K562 (cell line): ENCODE data around the gene TMEM176A. TPM values are rescaled to one million over a fixed set of nuclear protein-coding genes. Genes with fewer than 3 reads are reported as not detected.

Experiments used
- ATAC-seq: fragments of 200-7000 bp; cut with Tn5 transposase; 3 replicates; pipeline ENCODE4 v1.9.1; 2020; ENCODE audit warnings: moderate library complexity
- BruUV-seq: library from RNA; stranded (reverse); fragments of 400-500 nt; replicated peaks from 2 replicates; lab custom pipeline; 2021; lab: Mats Ljungman, UMichigan
- CTCF ChIA-PET: fragments of 300-600 bp; formaldehyde crosslinking; extraction: SDS; loops from one replicate; lab custom pipeline; 2021; ENCODE audit warnings: low intra/inter-chr PET ratio; lab: Yijun Ruan, JAX
- POLR2A ChIA-PET: fragments of 300-600, 350-650 bp; sonication (Branson Sonifier 250); formaldehyde crosslinking; extraction: SDS; loops from one replicate; lab custom pipeline; 2021; ENCODE audit warnings: antibody characterized with exemption, inconsistent platforms; lab: Yijun Ruan, JAX
- DNase-seq, 4 experiments: peaks; one replicate each; pipeline versions ENCODE4 v3.0.0 to v3.0.0-alpha.2; 2011 to 2018; ENCODE audit warnings: low spot score in 3 of 4, mixed read lengths in 3 of 4; ENCODE audit errors: extremely low read depth in 1 of 4
- FAIRE-seq: peaks from 2 replicates; lab custom pipeline; 2011; peaks lifted over from hg19 to GRCh38; lab: Jason Lieb, UNC
- H2AFZ ChIP-seq: 2 replicates; pipeline ENCODE4 v1.6.0; 2011; ENCODE audit warnings: low read depth, low read length, control low read depth, inconsistent platforms
- H3K27ac ChIP-seq: fragments of 200-600 bp; 3 replicates; pipeline ENCODE4 v1.8.0; 2011; ENCODE audit warnings: low read depth, mild to moderate bottlenecking, control low read depth, inconsistent platforms, low read length, moderate library complexity, mixed read lengths; ENCODE audit errors: extremely low read depth
- H3K27me3 ChIP-seq, 2 experiments: fragments of 300-600 bp in 1 of 2; 2 replicates in 1 of 2; 3 replicates in 1 of 2; pipeline versions ENCODE4 v1.6.0 to v1.8.0; 2011; ENCODE audit warnings: inconsistent platforms in 2 of 2, low read length in 2 of 2, mild to moderate bottlenecking in 1 of 2, mixed read lengths in 1 of 2, moderate library complexity in 1 of 2; ENCODE audit not compliant: control insufficient read depth in 2 of 2, insufficient read depth in 2 of 2
- H3K36me3 ChIP-seq: fragments of 300-600 bp; 3 replicates; pipeline ENCODE4 v1.8.0; 2011; ENCODE audit warnings: mild to moderate bottlenecking, low read length, inconsistent platforms; ENCODE audit not compliant: control insufficient read depth, insufficient read depth
- H3K4me1 ChIP-seq, 2 experiments: fragments of 200-600 bp in 1 of 2; replicated peaks in 1 of 2; 2 replicates in 1 of 2; 3 replicates in 1 of 2; pipeline versions ENCODE4 v1.5.1 to v1.8.0; 2011; ENCODE audit warnings: inconsistent platforms in 2 of 2, low read length in 2 of 2, mild to moderate bottlenecking in 1 of 2, mixed read lengths in 1 of 2, moderate library complexity in 1 of 2; ENCODE audit not compliant: control insufficient read depth in 2 of 2, insufficient read depth in 2 of 2
- H3K4me2 ChIP-seq: 2 replicates; pipeline ENCODE4 v1.6.1; 2011; ENCODE audit warnings: low read length, control low read depth, inconsistent platforms, mixed read lengths; ENCODE audit not compliant: insufficient read depth
- H3K4me3 ChIP-seq: fragments of 200-600 bp; sonication (generic), shearing (Covaris generic); 2 replicates; pipeline ENCODE4 v1.5.1; 2016; ENCODE audit warnings: control low read depth, inconsistent platforms
- H3K79me2 ChIP-seq: fragments of 200-600 bp; 3 replicates; pipeline ENCODE4 v1.8.0; 2011; ENCODE audit warnings: low read length, inconsistent platforms; ENCODE audit not compliant: control insufficient read depth, insufficient read depth
- H3K9ac ChIP-seq, 2 experiments: 2 replicates each; pipeline versions ENCODE4 v1.6.0 to v1.6.1; 2011; ENCODE audit warnings: low read depth in 2 of 2, low read length in 2 of 2, control low read depth in 1 of 2, inconsistent platforms in 1 of 2, mild to moderate bottlenecking in 1 of 2, mixed read lengths in 1 of 2; ENCODE audit not compliant: insufficient read depth in 1 of 2
- H3K9me1 ChIP-seq: one replicate; pipeline ENCODE4 v1.6.0; 2011; ENCODE audit warnings: inconsistent platforms, mild to moderate bottlenecking, low read length, moderate library complexity; ENCODE audit not compliant: control insufficient read depth, insufficient read depth
- H3K9me3 ChIP-seq: replicated peaks from 2 replicates; pipeline ENCODE4 v1.5.1; 2011; ENCODE audit warnings: low read depth, low read length, inconsistent platforms; ENCODE audit not compliant: control insufficient read depth, insufficient read depth
- H4K20me1 ChIP-seq: replicated peaks from 2 replicates; pipeline ENCODE4 v1.6.1; 2011; ENCODE audit warnings: low read length, inconsistent platforms, mixed read lengths; ENCODE audit not compliant: control insufficient read depth, insufficient read depth
- CEBPG ChIP-seq, 3 experiments: fragments of 200-800 bp in 1 of 3; sonication (Bioruptor generic) in 1 of 3; sonication (generic) in 1 of 3; formaldehyde crosslinking in 1 of 3; IDR thresholded peaks in 2 of 3; conservative IDR thresholded peaks in 1 of 3; 2 replicates each; pipeline versions ENCODE4 v1.6.1 to v1.8.0; 2016 to 2022; ENCODE audit warnings: missing compliant biosample characterization in 2 of 3, missing genetic modification characterization in 2 of 3, mild to moderate bottlenecking in 1 of 3, missing genetic modification reagents in 1 of 3
- GATA2 ChIP-seq: sonication (generic); formaldehyde crosslinking; IDR thresholded peaks from 2 replicates; pipeline ENCODE4 v1.4.0; 2020; ENCODE audit warnings: mild to moderate bottlenecking, missing genetic modification reagents
- SMARCA5 ChIP-seq: fragments of 450-650 bp; IDR thresholded peaks from 2 replicates; pipeline ENCODE4 v1.6.1; 2016
- WGBS: fragments of 100-300 bp; shearing (Covaris generic); methylation state at CpG from one replicate; pipeline ENCODE4 v1.1.6; 2016; ENCODE audit warnings: low coverage, mixed read lengths; ENCODE audit not compliant: insufficient coverage; ENCODE audit errors: missing lambda C conversion rate; 5-methylcytosine and 5-hydroxymethylcytosine counted together
- in situ Hi-C: fragments of 300-500 bp; cut with MboI; formaldehyde crosslinking; loops from 4 replicates; pipeline ENCODE4 v1.15.0; 2018; ENCODE audit warnings: inconsistent platforms, mixed read lengths
- intact Hi-C: fragments of 100-400 bp; cut with micrococcal nuclease; formaldehyde crosslinking; loops from 2 replicates; pipeline ENCODE4 v1.14.2; 2022
- polyA plus RNA-seq, 8 experiments: library from polyadenylated mRNA; depleted of rRNA in 4 of 8; stranded (reverse) in 5 of 8; unstranded in 3 of 8; fragments of >200 nt; fragmentation: Nextera tagmentation in 2 of 8; fragmentation: Illumina TruSeq in 1 of 8; extraction: Ambion mirVana in 2 of 8; extraction: Trizol in 1 of 8; gene quantifications; 2 replicates each; pipeline versions ENCODE4 v1.2.1 to v1.2.3, GENCODE V29; 2011 to 2014; ENCODE audit warnings: inconsistent platforms in 1 of 8, missing spikeins in 1 of 8
- total RNA-seq, 7 experiments: library from RNA; depleted of rRNA in 6 of 7; stranded (reverse); fragments of >200 nt in 6 of 7; fragmentation: Illumina TruSeq in 2 of 7; extraction: Trizol in 2 of 7; gene quantifications; 2 replicates each; pipeline versions ENCODE4 v1.2.1 to v1.2.3, GENCODE V29; 2011 to 2021; ENCODE audit warnings: low replicate concordance in 1 of 7
- TF ChIP-seq, protein P1 (sequence below): fragments of 450-650 bp; formaldehyde crosslinking; IDR thresholded peaks from 2 replicates; pipeline ENCODE4 v1.4.0; 2020; ENCODE audit warnings: mild to moderate bottlenecking, moderate library complexity
- TF ChIP-seq, protein P2 (sequence below): IDR thresholded peaks from 2 replicates; pipeline ENCODE4 v1.6.1; 2016; ENCODE audit warnings: missing genetic modification characterization, missing compliant biosample characterization
- TF ChIP-seq, protein P3 (sequence below): fragments of 450-650 bp; formaldehyde crosslinking; IDR thresholded peaks from 2 replicates; pipeline ENCODE4 v1.4.0; 2022; ENCODE audit warnings: missing genetic modification characterization
- TF ChIP-seq, protein P4 (sequence below), 2 experiments: IDR thresholded peaks in 1 of 2; conservative IDR thresholded peaks in 1 of 2; 2 replicates each; pipeline ENCODE4 v1.6.1; 2016; ENCODE audit warnings: low read depth in 2 of 2, mild to moderate bottlenecking in 1 of 2, missing compliant biosample characterization in 1 of 2, missing genetic modification characterization in 1 of 2, moderate library complexity in 1 of 2

Gene TMEM176A
- total and polyA plus RNA-seq, 9 of the 15 experiments (the other 6 are each of a cell fraction or from before 2014, with no cell fraction given), result 0.31 TPM; not detected in 8

DNA sequence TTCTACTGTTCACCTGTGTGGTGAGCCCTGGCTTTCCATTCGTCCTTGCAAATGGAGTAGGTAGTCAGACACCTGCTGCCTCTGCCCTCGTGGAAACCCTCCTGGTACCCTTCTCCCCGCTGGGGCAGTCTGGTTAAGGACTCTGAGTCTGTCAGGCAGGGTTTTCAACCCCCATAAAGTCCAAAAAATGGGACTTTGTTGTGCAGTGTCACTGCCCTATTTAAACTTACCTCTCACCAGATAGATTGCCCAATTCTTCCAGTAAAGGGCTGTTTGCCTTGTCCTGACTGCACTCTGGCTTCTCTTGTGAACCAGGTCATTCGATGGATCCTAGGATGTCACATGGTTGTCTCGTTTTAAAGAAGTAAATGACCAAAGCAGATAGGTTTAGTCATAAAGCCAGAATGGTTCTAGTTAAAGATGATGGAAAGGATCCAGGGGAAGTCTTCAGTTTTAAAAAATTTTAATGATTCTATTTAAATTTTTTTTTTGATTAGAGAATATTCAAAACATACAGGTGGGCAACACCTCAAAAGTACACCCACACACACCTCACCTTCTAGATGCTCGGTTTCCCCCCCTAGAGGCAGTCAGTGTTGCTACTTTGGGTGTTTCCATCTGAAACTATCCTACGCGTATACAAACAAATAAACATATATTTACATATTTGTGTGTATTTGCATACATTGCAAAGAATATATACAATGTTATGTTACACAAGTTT lies 22.4 kb upstream of the TMEM176A start:
- DNase-seq, result peak in 1 of 4 experiments; percentile 17
- Histone ChIP-seq H3K4me1 (no peaks in the 10 kb centered on the region), H2AFZ (no peak overlapping the region), H3K36me3 (no peaks in the 10 kb centered on the region), H3K9me1 (no peaks in the 10 kb centered on the region), H3K9ac (no peak overlapping the region), H3K4me3 (no peak overlapping the region), H3K79me2 (no peaks in the 10 kb centered on the region), H3K27me3 (peaks cover 9 to 15% of the 10 kb centered on the region in 2 experiments; a peak in 3 of 5 replicates), H4K20me1 (no peaks in the 10 kb centered on the region), H3K27ac (no peak overlapping the region), H3K4me2 (no peak overlapping the region), H3K9me3 (no peaks in the 10 kb centered on the region)
- CTCF ChIA-PET, result interaction anchor here (0.6 to 2.5 kb wide), 11 partner anchors 29 to 394 kb away, joined by 3 to 22 read pairs (median 5); no protein-coding TSS in a partner anchor
- TF ChIP-seq, protein P1, sequence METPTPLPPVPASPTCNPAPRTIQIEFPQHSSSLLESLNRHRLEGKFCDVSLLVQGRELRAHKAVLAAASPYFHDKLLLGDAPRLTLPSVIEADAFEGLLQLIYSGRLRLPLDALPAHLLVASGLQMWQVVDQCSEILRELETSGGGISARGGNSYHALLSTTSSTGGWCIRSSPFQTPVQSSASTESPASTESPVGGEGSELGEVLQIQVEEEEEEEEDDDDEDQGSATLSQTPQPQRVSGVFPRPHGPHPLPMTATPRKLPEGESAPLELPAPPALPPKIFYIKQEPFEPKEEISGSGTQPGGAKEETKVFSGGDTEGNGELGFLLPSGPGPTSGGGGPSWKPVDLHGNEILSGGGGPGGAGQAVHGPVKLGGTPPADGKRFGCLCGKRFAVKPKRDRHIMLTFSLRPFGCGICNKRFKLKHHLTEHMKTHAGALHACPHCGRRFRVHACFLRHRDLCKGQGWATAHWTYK (CRISPR knock-in tag), result no peak
- no peak for TF ChIP-seq CEBPG (CRISPR knock-in tag; IDR thresholded peaks at IDR 0.05)
- peak in 1 of 2 experiments; percentile 32; a peak in 2 of 4 replicates for TF ChIP-seq CEBPG (tag; conservative IDR thresholded peaks at IDR 0.05 in 1 of 2, IDR thresholded peaks at IDR 0.05 in 1 of 2)
- TF ChIP-seq, protein P2, sequence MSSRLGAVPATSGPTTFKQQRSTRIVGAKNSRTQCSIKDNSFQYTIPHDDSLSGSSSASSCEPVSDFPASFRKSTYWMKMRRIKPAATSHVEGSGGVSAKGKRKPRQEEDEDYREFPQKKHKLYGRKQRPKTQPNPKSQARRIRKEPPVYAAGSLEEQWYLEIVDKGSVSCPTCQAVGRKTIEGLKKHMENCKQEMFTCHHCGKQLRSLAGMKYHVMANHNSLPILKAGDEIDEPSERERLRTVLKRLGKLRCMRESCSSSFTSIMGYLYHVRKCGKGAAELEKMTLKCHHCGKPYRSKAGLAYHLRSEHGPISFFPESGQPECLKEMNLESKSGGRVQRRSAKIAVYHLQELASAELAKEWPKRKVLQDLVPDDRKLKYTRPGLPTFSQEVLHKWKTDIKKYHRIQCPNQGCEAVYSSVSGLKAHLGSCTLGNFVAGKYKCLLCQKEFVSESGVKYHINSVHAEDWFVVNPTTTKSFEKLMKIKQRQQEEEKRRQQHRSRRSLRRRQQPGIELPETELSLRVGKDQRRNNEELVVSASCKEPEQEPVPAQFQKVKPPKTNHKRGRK (tag), result no peak
- TF ChIP-seq GATA2 (CRISPR knock-in tag), result no peak
- TF ChIP-seq, protein P3, sequence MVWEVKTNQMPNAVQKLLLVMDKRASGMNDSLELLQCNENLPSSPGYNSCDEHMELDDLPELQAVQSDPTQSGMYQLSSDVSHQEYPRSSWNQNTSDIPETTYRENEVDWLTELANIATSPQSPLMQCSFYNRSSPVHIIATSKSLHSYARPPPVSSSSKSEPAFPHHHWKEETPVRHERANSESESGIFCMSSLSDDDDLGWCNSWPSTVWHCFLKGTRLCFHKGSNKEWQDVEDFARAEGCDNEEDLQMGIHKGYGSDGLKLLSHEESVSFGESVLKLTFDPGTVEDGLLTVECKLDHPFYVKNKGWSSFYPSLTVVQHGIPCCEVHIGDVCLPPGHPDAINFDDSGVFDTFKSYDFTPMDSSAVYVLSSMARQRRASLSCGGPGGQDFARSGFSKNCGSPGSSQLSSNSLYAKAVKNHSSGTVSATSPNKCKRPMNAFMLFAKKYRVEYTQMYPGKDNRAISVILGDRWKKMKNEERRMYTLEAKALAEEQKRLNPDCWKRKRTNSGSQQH, result no peak
- TF ChIP-seq, protein P4, sequence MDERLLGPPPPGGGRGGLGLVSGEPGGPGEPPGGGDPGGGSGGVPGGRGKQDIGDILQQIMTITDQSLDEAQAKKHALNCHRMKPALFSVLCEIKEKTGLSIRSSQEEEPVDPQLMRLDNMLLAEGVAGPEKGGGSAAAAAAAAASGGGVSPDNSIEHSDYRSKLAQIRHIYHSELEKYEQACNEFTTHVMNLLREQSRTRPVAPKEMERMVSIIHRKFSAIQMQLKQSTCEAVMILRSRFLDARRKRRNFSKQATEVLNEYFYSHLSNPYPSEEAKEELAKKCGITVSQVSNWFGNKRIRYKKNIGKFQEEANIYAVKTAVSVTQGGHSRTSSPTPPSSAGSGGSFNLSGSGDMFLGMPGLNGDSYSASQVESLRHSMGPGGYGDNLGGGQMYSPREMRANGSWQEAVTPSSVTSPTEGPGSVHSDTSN (CRISPR knock-in tag; IDR thresholded peaks at IDR 0.05; ENCODE audit: low read depth), result no peak
- TF ChIP-seq, protein P4 (tag; conservative IDR thresholded peaks at IDR 0.05; ENCODE audit: low read depth), result no peak
- no peak for TF ChIP-seq SMARCA5
- no TSS peak for BruUV-seq
- WGBS, result 12% methylated on average over 8 of the region's 8 CpGs
- intact Hi-C loops (loop anchor here (1.0 to 2.0 kb wide), 4 partner anchors 99 to 394 kb away; no protein-coding TSS in a partner anchor), in situ Hi-C loops (no loop called here)
- no peak for FAIRE-seq
- POLR2A ChIA-PET, result interaction anchor here (0.5 to 1.0 kb wide), 3 partner anchors 15 to 426 kb away, joined by 3 to 5 read pairs (median 5); no protein-coding TSS in a partner anchor
- peak; percentile 61 for ATAC-seq
